ENCODE data around the gene PLEKHD1. TPM values are rescaled to one million over a fixed set of nuclear protein-coding genes. Genes with fewer than 3 reads are reported as not detected.

The PLEKHD1 gene
- total RNA-seq, 1 donor from 2014 or later, result under 0.01 TPM

- H3K4me3 ChIP-seq (ENCODE audit: low read depth, low read length), result no peak overlapping the region
- no peak for TF ChIP-seq CTCF (conservative IDR thresholded peaks at IDR 0.05; ENCODE audit: low read depth, low read length)
- DNase-seq (ENCODE audit: low read depth), result no peak
These were observed 52.4 kb downstream of the PLEKHD1 start for GRCh38 chr14:69536971-69537370.

- no peak for DNase-seq (ENCODE audit: low read depth)
- no peak overlapping the region for H3K4me3 ChIP-seq (ENCODE audit: low read depth, low read length)
- no peak for TF ChIP-seq CTCF (conservative IDR thresholded peaks at IDR 0.05; ENCODE audit: low read depth, low read length)
These were observed 53.4 kb downstream of the PLEKHD1 start for GRCh38 chr14:69537900-69538299.

- no peak overlapping the region for H3K4me3 ChIP-seq (ENCODE audit: low read depth, low read length)
- DNase-seq (ENCODE audit: low read depth), result no peak
- no peak for TF ChIP-seq CTCF (conservative IDR thresholded peaks at IDR 0.05; ENCODE audit: low read depth, low read length)
These were observed 54.2 kb downstream of the PLEKHD1 start for GRCh38 chr14:69538766-69539165.

GRCh38 chr14:69539631-69540410, 55.3 kb downstream of the PLEKHD1 start:
- no peak for DNase-seq (ENCODE audit: low read depth)
- TF ChIP-seq CTCF (conservative IDR thresholded peaks at IDR 0.05; ENCODE audit: low read depth, low read length), result no peak
- H3K4me3 ChIP-seq (ENCODE audit: low read depth, low read length), result no peak overlapping the region

GRCh38 chr14:69540654-69541335, 56.3 kb downstream of the PLEKHD1 start:
- H3K4me3 ChIP-seq (ENCODE audit: low read depth, low read length), result no peak overlapping the region
- no peak for TF ChIP-seq CTCF (conservative IDR thresholded peaks at IDR 0.05; ENCODE audit: low read depth, low read length)
- DNase-seq (ENCODE audit: low read depth), result no peak

- no peak for TF ChIP-seq CTCF (conservative IDR thresholded peaks at IDR 0.05; ENCODE audit: low read depth, low read length)
- no peak overlapping the region for H3K4me3 ChIP-seq (ENCODE audit: low read depth, low read length)
- no peak for DNase-seq (ENCODE audit: low read depth)
These were observed 57.8 kb downstream of the PLEKHD1 start for GRCh38 chr14:69542311-69542710.

Measured in epithelial cell of proximal tubule (primary cell).